Measurements from ENCODE around the gene ACTG1.

GRCh38 chr17:81478119-81478518, 34.5 kb downstream of the ACTG1 start:
- TF ChIP-seq RFX5 (IDR thresholded peaks at IDR 0.05; ENCODE audit: low read length) (no peak), CTCF (IDR thresholded peaks at IDR 0.05) (no peak), EZH2phosphoT487 (IDR thresholded peaks at IDR 0.05; ENCODE audit: borderline replicate concordance, low read depth) (no peak), POLR2AphosphoS5 (IDR thresholded peaks at IDR 0.05; ENCODE audit: low read depth, low read length) (no peak), GABPA (IDR thresholded peaks at IDR 0.05; ENCODE audit: low read depth) (no peak), USF2 (IDR thresholded peaks at IDR 0.05; ENCODE audit: borderline replicate concordance, low read depth, low read length) (no peak), FOXM1 (IDR thresholded peaks at IDR 0.05; ENCODE audit: low read depth) (no peak), ELF1 (IDR thresholded peaks at IDR 0.05) (no peak), SMC3 (IDR thresholded peaks at IDR 0.05; ENCODE audit: low read depth, low read length) (no peak), NRF1 (IDR thresholded peaks at IDR 0.05; ENCODE audit: low read depth, low read length) (no peak), REST (IDR thresholded peaks at IDR 0.05; ENCODE audit: low read depth, low read length) (no peak), YY1 (IDR thresholded peaks at IDR 0.05; ENCODE audit: low read depth) (no peak)
- TF ChIP-seq, protein P1, sequence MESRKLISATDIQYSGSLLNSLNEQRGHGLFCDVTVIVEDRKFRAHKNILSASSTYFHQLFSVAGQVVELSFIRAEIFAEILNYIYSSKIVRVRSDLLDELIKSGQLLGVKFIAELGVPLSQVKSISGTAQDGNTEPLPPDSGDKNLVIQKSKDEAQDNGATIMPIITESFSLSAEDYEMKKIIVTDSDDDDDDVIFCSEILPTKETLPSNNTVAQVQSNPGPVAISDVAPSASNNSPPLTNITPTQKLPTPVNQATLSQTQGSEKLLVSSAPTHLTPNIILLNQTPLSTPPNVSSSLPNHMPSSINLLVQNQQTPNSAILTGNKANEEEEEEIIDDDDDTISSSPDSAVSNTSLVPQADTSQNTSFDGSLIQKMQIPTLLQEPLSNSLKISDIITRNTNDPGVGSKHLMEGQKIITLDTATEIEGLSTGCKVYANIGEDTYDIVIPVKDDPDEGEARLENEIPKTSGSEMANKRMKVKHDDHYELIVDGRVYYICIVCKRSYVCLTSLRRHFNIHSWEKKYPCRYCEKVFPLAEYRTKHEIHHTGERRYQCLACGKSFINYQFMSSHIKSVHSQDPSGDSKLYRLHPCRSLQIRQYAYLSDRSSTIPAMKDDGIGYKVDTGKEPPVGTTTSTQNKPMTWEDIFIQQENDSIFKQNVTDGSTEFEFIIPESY (IDR thresholded peaks at IDR 0.05; ENCODE audit: borderline replicate concordance, low read depth), result no peak
- TF ChIP-seq, protein P2, sequence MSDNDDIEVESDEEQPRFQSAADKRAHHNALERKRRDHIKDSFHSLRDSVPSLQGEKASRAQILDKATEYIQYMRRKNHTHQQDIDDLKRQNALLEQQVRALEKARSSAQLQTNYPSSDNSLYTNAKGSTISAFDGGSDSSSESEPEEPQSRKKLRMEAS (IDR thresholded peaks at IDR 0.05; ENCODE audit: low read depth), result no peak

Measured in SK-N-SH (cell line).